IPS DF 19.7 (cell line): ENCODE measurements around the gene WNT3A.

Experiments used
- DNase-seq: peaks from one replicate; pipeline ENCODE4 v3.0.0-alpha.2; 2013; ENCODE audit warnings: low read depth, low spot score

The WNT3A gene

GRCh38 chr1:228048659-228049298, 42.0 kb downstream of the WNT3A start:
- DNase-seq = no peak

- no peak for DNase-seq
Observed at GRCh38 chr1:228050571-228051231, 43.9 kb downstream of the WNT3A start.

DNA sequence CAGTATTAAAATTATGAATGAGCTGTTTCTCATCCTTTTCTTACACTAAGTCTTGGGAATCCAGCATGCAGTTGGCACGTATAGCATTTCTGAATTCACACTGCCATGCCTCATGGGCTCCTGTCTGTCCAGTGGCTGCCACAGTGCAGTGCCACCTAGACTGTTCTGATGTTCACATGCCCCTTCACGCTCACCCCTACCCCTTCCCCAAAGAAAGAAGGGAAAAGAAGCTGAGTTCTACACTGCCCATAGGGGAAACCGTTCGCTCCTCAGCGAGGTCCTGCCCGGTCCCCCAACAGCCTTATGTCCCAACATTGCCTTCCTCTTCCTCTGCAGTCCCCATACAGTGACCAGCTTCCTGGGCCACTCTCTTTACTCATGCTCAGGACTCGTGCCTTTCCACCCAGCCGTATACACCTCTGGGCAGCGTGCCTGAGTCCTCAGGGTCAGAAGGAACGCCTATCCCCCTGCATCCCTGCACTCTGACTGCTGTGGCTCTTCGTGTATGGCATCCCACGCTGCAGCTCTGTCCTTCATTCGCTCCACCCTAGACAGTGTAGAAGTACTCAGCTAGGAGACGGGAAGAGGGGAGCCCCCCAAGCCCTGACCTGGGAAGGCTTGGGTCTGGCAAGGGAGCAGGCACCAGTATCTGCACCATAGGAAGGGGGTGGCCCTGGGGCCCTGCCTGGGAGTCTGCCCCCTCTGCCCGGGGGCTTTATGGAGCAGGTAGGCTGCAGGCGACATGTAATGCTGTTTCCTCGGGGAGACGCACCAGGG, 51.6 kb downstream of the WNT3A start:
- DNase-seq = no peak

DNA sequence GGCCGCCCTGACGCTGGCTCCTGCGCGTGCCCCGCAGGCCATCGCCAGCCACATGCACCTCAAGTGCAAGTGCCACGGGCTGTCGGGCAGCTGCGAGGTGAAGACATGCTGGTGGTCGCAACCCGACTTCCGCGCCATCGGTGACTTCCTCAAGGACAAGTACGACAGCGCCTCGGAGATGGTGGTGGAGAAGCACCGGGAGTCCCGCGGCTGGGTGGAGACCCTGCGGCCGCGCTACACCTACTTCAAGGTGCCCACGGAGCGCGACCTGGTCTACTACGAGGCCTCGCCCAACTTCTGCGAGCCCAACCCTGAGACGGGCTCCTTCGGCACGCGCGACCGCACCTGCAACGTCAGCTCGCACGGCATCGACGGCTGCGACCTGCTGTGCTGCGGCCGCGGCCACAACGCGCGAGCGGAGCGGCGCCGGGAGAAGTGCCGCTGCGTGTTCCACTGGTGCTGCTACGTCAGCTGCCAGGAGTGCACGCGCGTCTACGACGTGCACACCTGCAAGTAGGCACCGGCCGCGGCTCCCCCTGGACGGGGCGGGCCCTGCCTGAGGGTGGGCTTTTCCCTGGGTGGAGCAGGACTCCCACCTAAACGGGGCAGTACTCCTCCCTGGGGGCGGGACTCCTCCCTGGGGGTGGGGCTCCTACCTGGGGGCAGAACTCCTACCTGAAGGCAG, 52.3 kb downstream of the WNT3A start:
- no peak for DNase-seq

DNA sequence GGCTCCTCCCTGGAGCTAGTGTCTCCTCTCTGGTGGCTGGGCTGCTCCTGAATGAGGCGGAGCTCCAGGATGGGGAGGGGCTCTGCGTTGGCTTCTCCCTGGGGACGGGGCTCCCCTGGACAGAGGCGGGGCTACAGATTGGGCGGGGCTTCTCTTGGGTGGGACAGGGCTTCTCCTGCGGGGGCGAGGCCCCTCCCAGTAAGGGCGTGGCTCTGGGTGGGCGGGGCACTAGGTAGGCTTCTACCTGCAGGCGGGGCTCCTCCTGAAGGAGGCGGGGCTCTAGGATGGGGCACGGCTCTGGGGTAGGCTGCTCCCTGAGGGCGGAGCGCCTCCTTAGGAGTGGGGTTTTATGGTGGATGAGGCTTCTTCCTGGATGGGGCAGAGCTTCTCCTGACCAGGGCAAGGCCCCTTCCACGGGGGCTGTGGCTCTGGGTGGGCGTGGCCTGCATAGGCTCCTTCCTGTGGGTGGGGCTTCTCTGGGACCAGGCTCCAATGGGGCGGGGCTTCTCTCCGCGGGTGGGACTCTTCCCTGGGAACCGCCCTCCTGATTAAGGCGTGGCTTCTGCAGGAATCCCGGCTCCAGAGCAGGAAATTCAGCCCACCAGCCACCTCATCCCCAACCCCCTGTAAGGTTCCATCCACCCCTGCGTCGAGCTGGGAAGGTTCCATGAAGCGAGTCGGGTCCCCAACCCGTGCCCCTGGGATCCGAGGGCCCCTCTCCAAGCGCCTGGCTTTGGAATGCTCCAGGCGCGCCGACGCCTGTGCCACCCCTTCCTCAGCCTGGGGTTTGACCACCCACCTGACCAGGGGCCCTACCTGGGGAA, 53.0 kb downstream of the WNT3A start:
- no peak for DNase-seq

DNA sequence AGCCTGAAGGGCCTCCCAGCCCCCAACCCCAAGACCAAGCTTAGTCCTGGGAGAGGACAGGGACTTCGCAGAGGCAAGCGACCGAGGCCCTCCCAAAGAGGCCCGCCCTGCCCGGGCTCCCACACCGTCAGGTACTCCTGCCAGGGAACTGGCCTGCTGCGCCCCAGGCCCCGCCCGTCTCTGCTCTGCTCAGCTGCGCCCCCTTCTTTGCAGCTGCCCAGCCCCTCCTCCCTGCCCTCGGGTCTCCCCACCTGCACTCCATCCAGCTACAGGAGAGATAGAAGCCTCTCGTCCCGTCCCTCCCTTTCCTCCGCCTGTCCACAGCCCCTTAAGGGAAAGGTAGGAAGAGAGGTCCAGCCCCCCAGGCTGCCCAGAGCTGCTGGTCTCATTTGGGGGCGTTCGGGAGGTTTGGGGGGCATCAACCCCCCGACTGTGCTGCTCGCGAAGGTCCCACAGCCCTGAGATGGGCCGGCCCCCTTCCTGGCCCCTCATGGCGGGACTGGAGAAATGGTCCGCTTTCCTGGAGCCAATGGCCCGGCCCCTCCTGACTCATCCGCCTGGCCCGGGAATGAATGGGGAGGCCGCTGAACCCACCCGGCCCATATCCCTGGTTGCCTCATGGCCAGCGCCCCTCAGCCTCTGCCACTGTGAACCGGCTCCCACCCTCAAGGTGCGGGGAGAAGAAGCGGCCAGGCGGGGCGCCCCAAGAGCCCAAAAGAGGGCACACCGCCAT, 53.8 kb downstream of the WNT3A start:
- no peak for DNase-seq

GRCh38 chr1:228061411-228062084, 54.8 kb downstream of the WNT3A start:
- no peak for DNase-seq

DNA sequence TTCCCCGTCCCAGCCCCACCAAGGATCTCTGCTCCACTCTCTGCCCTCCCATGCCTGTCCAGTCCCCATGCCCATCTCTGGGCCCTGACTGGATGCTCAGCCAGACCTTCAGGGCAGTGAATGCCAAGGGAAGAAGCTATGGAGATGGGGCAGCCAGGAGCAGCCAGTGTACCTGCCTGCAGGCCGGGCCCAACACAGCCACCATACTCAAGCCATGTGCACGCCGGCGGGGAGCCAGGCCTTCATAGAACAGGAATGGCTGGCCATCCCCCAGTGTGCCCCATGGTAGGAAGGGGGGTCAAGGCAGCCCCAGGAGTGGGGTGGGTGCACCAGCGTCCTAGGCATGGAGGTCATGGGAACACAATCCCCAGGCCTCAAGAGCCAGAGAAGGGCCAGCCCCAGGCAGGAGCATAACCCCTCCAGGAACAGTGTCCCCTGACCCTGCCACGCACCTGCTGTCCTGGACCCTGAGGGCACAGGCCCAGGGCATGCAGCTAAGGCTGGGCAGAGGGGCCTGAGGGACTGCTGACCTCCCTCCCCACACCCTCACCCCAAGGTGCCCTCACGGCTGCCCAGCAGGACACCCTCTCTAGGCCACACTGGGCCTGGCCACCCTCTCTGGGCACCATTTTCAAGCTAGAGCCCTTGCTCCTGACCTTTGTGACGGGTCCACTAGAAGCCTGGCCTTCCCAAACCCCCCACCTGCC, 55.4 kb downstream of the WNT3A start:
- DNase-seq = no peak

GRCh38 chr1:228062812-228063211, 56.0 kb downstream of the WNT3A start:
- no peak for DNase-seq

GRCh38 chr1:228063251-228064191, 56.7 kb downstream of the WNT3A start:
- DNase-seq = no peak

GRCh38 chr1:228064296-228064695, 57.5 kb downstream of the WNT3A start:
- DNase-seq = no peak

DNA sequence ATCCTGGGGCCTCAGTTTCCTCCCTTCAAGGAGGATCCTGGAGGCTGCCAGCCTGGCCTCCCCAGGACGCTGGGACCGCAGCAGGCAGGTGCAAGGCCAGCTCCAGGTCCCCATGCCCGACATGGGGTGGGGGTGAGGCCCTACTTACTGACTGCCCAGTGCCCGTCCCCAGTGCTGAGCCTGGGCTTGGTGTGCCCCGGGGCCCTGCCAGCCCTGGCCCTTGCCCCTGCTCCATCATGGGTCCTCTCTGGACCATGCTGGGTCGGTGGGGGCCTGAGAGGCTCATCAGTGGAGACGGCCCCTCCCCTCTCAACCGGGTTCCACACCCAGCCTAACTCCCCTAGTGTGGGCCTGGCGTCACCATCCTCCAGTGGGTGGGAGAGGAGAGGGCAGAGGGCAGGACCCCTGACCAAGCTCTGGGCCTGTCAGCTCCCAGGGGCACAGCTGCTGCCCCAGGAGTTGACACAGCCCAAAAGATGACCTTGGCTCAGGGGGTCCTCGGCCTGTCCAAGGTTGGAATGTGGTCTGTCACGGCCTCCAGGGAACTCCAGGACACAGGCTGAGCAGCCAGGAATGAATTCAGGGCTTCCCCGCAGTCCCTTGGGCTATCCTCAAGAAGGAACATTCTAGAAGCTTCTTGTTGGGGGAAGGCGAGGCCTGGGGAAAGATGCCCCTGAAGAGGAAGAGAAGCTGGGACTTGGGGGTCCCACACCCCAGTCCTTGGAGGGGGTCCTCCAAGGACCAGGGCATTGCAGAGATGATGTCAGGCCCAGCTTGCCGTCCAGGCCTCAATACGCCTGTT, 58.1 kb downstream of the WNT3A start:
- DNase-seq = no peak

DNA sequence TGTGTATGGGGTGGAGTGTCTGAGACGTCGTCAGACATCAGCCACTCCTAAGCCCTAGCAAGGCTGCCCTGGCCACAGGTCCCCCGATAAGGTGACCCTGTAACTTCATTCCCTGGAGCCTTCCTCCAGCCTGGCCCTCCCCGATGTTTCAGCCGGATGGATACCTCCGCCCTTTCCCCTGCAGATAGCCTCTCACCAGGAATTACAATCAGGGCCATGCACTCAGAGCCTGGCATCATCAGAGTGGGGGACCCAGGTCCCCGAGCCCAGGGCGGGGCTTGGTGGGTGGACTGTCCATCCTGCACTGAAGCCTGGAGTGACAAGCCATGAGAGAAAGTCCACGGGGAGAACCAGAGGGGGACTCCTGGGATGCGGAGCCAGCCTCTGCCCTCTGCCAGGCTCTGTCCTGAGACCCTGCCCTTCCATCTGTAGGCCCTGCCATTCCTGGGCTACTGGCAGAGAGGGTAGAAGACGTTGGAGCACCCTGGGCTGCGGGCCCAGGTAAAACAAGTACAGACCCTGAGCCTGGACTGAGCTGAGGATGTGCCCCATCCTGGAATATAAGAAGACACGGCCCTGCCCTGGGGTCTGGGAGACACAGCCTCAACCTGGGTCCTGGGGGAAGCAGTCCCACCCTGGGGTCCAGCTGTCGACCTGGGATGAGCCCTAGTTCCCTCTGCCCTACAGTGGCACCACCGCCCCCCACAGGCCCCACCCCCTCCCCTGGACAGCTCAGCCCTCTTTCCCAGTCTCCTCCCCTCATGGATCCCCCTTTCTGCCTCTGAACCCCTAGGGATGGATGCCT, 58.9 kb downstream of the WNT3A start:
- no peak for DNase-seq

DNA sequence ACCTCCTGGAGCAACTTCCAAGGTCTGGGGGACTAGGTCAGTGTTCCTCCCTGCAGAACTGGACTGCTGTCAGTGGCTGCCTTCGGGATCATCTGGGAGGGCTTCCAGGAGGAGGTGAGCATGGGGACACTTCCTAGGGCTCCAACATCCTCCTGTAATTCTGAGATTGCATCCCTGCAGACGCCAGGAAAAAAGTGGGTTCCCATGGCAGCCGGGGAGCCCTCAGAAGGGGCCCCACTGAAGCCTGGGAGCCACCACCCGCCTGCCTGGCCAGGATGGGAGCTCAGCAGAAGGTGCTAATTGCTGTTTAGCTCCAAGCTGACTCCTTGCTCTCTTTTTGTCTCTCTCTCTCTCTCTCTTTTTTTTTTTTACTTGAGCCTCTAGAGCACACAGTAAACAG, 59.6 kb downstream of the WNT3A start:
- DNase-seq = no peak

DNA sequence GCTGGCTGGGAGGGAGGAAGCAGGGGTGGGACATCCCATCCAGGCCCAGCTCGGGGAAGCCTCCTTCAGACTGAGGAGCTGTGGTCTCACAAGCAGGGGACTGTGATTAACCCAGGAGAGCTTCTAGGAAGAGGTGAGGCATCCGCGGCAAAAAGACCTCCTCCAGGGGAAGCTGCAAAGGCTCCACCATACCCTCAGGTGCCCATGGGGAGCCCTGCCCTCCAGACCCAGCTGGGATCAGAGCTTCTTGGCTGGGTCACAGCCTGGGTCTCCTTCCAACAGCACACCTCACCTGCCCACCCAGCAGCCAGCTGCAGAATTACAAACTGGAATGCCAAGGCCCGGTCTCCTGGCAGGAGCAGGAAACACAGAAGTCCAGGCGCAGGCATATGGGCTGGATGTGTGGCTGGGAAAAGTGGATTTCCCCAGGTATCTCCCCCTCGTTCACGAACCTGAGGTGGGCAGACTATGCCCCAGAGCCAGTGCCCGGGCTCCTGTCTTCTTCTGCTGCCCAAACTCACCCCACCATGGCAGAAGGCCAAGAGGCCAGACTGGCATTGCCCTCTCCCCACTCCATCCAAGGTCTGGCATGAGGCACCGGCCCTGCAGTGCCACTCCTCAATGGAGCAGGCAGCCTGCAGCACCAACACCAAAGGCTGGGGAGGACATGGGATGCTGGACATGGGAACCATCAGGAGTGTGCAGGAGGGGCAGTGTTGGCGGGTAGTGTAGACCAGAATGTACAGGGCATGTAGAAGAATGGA, 60.3 kb downstream of the WNT3A start:
- DNase-seq = no peak

GRCh38 chr1:228068359-228068758, 61.6 kb downstream of the WNT3A start:
- DNase-seq = no peak
